Measurements from ENCODE around the gene ZSCAN25.
"Not testable (repeated sequence)": the region's sequence is repeated elsewhere in the genome, so short reads cannot be mapped to it uniquely, and the experiment has no call there.

ZSCAN25 gene

GRCh38 chr7:99616359-99617191 lies at the start of gene ZSCAN25:
TSS of gene ZSCAN25 (plus strand) at chr7:99616946. CDS start at chr7:99619607, 2,661 bp downstream.
- DNase-seq (ENCODE audit: low spot score): peak; percentile 97

- not testable (repeated sequence) for DNase-seq (ENCODE audit: low spot score)
Observed at GRCh38 chr7:99568770-99569169, 48.0 kb upstream of the ZSCAN25 start.

GRCh38 chr7:99571768-99572167 lies 45.0 kb upstream of the ZSCAN25 start:
- no peak for DNase-seq (ENCODE audit: low spot score)

GRCh38 chr7:99573257-99573656 lies 43.5 kb upstream of the ZSCAN25 start:
- DNase-seq (ENCODE audit: low spot score): no peak

- DNase-seq (ENCODE audit: low spot score): no peak
Observed at GRCh38 chr7:99576251-99576650, 40.5 kb upstream of the ZSCAN25 start.

- DNase-seq (ENCODE audit: low spot score): no peak
Observed at GRCh38 chr7:99579281-99579955, 37.3 kb upstream of the ZSCAN25 start.

- no peak for DNase-seq (ENCODE audit: low spot score)
Observed at GRCh38 chr7:99579956-99580777, 36.6 kb upstream of the ZSCAN25 start.

GRCh38 chr7:99580778-99581332 lies 35.9 kb upstream of the ZSCAN25 start:
- DNase-seq (ENCODE audit: low spot score): not testable (repeated sequence)

- DNase-seq (ENCODE audit: low spot score): no peak
Observed at GRCh38 chr7:99588868-99589267, 27.9 kb upstream of the ZSCAN25 start.

GRCh38 chr7:99594948-99595745 lies 21.6 kb upstream of the ZSCAN25 start:
- DNase-seq (ENCODE audit: low spot score): no peak

- no peak for DNase-seq (ENCODE audit: low spot score)
Observed at GRCh38 chr7:99596408-99596955, 20.3 kb upstream of the ZSCAN25 start.

GRCh38 chr7:99597762-99598501 lies 18.8 kb upstream of the ZSCAN25 start, which contains the start of gene TMEM225B:
TSS of gene TMEM225B (plus strand) at chr7:99598267. CDS start at chr7:99604389, 6,122 bp downstream.
- no peak for DNase-seq (ENCODE audit: low spot score)

- no peak for DNase-seq (ENCODE audit: low spot score)
Observed at GRCh38 chr7:99599836-99600235, 16.9 kb upstream of the ZSCAN25 start.

GRCh38 chr7:99601656-99602310 lies 15.0 kb upstream of the ZSCAN25 start:
- no peak for DNase-seq (ENCODE audit: low spot score)

GRCh38 chr7:99605527-99605926 lies 11.2 kb upstream of the ZSCAN25 start:
- DNase-seq (ENCODE audit: low spot score): no peak

GRCh38 chr7:99606531-99606930 lies 10.2 kb upstream of the ZSCAN25 start:
- no peak for DNase-seq (ENCODE audit: low spot score)

- no peak for DNase-seq (ENCODE audit: low spot score)
Observed at GRCh38 chr7:99607548-99607947, 9.2 kb upstream of the ZSCAN25 start.

- DNase-seq (ENCODE audit: low spot score): no peak
Observed at GRCh38 chr7:99614495-99614894, 2.3 kb upstream of the ZSCAN25 start.

GRCh38 chr7:99615989-99616358 lies 772 bp upstream of the ZSCAN25 start:
- DNase-seq (ENCODE audit: low spot score): no peak
